DND-41 (cell line): ENCODE measurements around the gene SPACA5.

Experiments
- CTCF ChIP-seq: IDR thresholded peaks from 2 replicates; pipeline ENCODE4 v1.5.1; 2012; ENCODE audit warnings: borderline replicate concordance, low read length, moderate library complexity, mild to moderate bottlenecking; ENCODE audit not compliant: poor library complexity, severe bottlenecking; ENCODE audit errors: extremely low read depth
- EZH2 ChIP-seq: IDR thresholded peaks from 3 replicates; pipeline ENCODE4 v1.6.1; 2012; ENCODE audit warnings: borderline replicate concordance, low read depth, mild to moderate bottlenecking, moderate library complexity, low read length, inconsistent platforms; ENCODE audit not compliant: severe bottlenecking

- no peak for TF ChIP-seq CTCF
- TF ChIP-seq EZH2: no peak
Observed at GRCh38 chrX:48059296-48059639, 52.5 kb downstream of the SPACA5 start.
